HFF-Myc (cell line): Measurements from ENCODE around the gene RASGEF1B.

Source experiments
- DNase-seq: peaks from one replicate; pipeline ENCODE4 v3.0.0-alpha.2; 2011; ENCODE audit warnings: low read depth; ENCODE audit errors: extremely low read depth
- H3K4me3 ChIP-seq: replicated peaks from 2 replicates; pipeline ENCODE4 v1.5.1; 2011; ENCODE audit warnings: low read depth, mild to moderate bottlenecking, control low read depth, low read length
- CTCF ChIP-seq: IDR thresholded peaks from 2 replicates; pipeline ENCODE4 v1.5.1; 2012; ENCODE audit warnings: mild to moderate bottlenecking, low read depth, low read length, control low read depth; ENCODE audit errors: missing control alignments

Gene RASGEF1B

GRCh38 chr4:81426770-81427289 lies 44.9 kb downstream of the RASGEF1B start:
- no peak overlapping the region for H3K4me3 ChIP-seq
- no peak for DNase-seq
- no peak for TF ChIP-seq CTCF

GRCh38 chr4:81424816-81425755 lies 46.6 kb downstream of the RASGEF1B start:
- DNase-seq = no peak
- no peak for TF ChIP-seq CTCF
- H3K4me3 ChIP-seq = no peak overlapping the region

- DNase-seq = no peak
- no peak overlapping the region for H3K4me3 ChIP-seq
- TF ChIP-seq CTCF = no peak
Measured at GRCh38 chr4:81424336-81424735, 47.4 kb downstream of the RASGEF1B start.

- no peak for TF ChIP-seq CTCF
- DNase-seq = no peak
- no peak overlapping the region for H3K4me3 ChIP-seq
Measured at GRCh38 chr4:81422595-81422994, 49.1 kb downstream of the RASGEF1B start.

GRCh38 chr4:81421346-81422218 lies 50.1 kb downstream of the RASGEF1B start:
- TF ChIP-seq CTCF = no peak
- no peak for DNase-seq
- H3K4me3 ChIP-seq = no peak overlapping the region

- no peak for TF ChIP-seq CTCF
- no peak for DNase-seq
- H3K4me3 ChIP-seq = no peak overlapping the region
Measured at GRCh38 chr4:81418572-81418971, 53.1 kb downstream of the RASGEF1B start.
